Measurements from ENCODE around the gene CACNG5. TPM values are rescaled to one million over a fixed set of nuclear protein-coding genes. Genes with fewer than 3 reads are reported as not detected.

The CACNG5 gene
- total and polyA plus RNA-seq, 8 donors, result not detected

GRCh38 chr17:66789961-66790437 is 44.9 kb upstream of the CACNG5 start:
- DNase-seq, result peak in 1 of 4 donors; percentile 43
- Histone ChIP-seq H3K9me3 (no peaks in the 10 kb centered on the region), H3K27ac (no peak overlapping the region), H3K4me3 (no peak overlapping the region), H3K27me3 (no peaks in the 10 kb centered on the region), H3K4me1 (peaks cover 0 to 11% of the 10 kb centered on the region in 2 donors), H3K36me3 (peaks cover 0 to 15% of the 10 kb centered on the region in 2 donors)
- intact Hi-C loops (cut with DNase I), result no loop called here
- TF ChIP-seq CTCF (IDR thresholded peaks at IDR 0.05), result no peak
- ATAC-seq, result no peak

- H3K36me3 ChIP-seq, result peaks cover 0 to 15% of the 10 kb centered on the region in 2 donors
- H3K27ac ChIP-seq, result no peak overlapping the region
- H3K9me3 ChIP-seq, result no peaks in the 10 kb centered on the region
- intact Hi-C loops (cut with DNase I), result no loop called here
- no peak for DNase-seq
- peaks cover 0 to 11% of the 10 kb centered on the region in 2 donors for H3K4me1 ChIP-seq
- no peak for TF ChIP-seq CTCF (IDR thresholded peaks at IDR 0.05)
- no peak for ATAC-seq
- H3K4me3 ChIP-seq, result no peak overlapping the region
- H3K27me3 ChIP-seq, result no peaks in the 10 kb centered on the region
Measured at GRCh38 chr17:66790501-66791061, 44.3 kb upstream of the CACNG5 start.

- intact Hi-C loops (cut with DNase I), result no loop called here
- Histone ChIP-seq H3K27me3 (no peaks in the 10 kb centered on the region), H3K4me3 (no peak overlapping the region), H3K27ac (no peak overlapping the region), H3K36me3 (peaks cover 0 to 15% of the 10 kb centered on the region in 2 donors), H3K4me1 (peaks cover 0 to 11% of the 10 kb centered on the region in 2 donors), H3K9me3 (no peaks in the 10 kb centered on the region)
- peak; percentile 63 for ATAC-seq
- TF ChIP-seq CTCF (IDR thresholded peaks at IDR 0.05), result no peak
- peak in 1 of 4 donors; percentile 78 for DNase-seq
Measured at GRCh38 chr17:66791347-66791746, 43.6 kb upstream of the CACNG5 start.

GRCh38 chr17:66793814-66794213 is 41.1 kb upstream of the CACNG5 start:
- Histone ChIP-seq H3K4me1 (peaks cover 0 to 11% of the 10 kb centered on the region in 2 donors), H3K9me3 (no peaks in the 10 kb centered on the region), H3K27me3 (no peaks in the 10 kb centered on the region), H3K4me3 (no peak overlapping the region), H3K27ac (no peak overlapping the region), H3K36me3 (peaks cover 0 to 12% of the 10 kb centered on the region in 2 donors)
- intact Hi-C loops (cut with DNase I), result no loop called here
- DNase-seq (peak in 1 of 4 donors; percentile 17), ATAC-seq (no peak)
- TF ChIP-seq CTCF (IDR thresholded peaks at IDR 0.05), result no peak

GRCh38 chr17:66795486-66795885 is 39.4 kb upstream of the CACNG5 start:
- intact Hi-C loops (cut with DNase I), result no loop called here
- no peak overlapping the region for H3K4me3 ChIP-seq
- H3K27ac ChIP-seq, result no peak overlapping the region
- no peaks in the 10 kb centered on the region for H3K27me3 ChIP-seq
- peaks cover 0 to 11% of the 10 kb centered on the region in 2 donors for H3K4me1 ChIP-seq
- H3K36me3 ChIP-seq, result no peaks in the 10 kb centered on the region
- TF ChIP-seq CTCF (IDR thresholded peaks at IDR 0.05), result no peak
- ATAC-seq (no peak), DNase-seq (no peak)
- no peaks in the 10 kb centered on the region for H3K9me3 ChIP-seq
